Body of pancreas (tissue), 4 donors: ENCODE results near the gene TBC1D12.

Experiments
- POLR2A ChIP-seq, 3 donors: fragments of 450-650 bp; IDR thresholded peaks; one replicate each; pipeline ENCODE4 v1.6.1; 2016; ENCODE audit warnings: antibody characterized with exemption in 3 of 3, mild to moderate bottlenecking in 2 of 3
- TF ChIP-seq, protein P1 (sequence below), 7 experiments: fragments of 450-650 bp in 4 of 7; fragments of 200-600 bp in 3 of 7; sonication (generic) in 3 of 7; IDR thresholded peaks; one replicate each; pipeline ENCODE4 v1.5.1; 2016 to 2019; ENCODE audit warnings: antibody characterized with exemption in 7 of 7

DNA sequence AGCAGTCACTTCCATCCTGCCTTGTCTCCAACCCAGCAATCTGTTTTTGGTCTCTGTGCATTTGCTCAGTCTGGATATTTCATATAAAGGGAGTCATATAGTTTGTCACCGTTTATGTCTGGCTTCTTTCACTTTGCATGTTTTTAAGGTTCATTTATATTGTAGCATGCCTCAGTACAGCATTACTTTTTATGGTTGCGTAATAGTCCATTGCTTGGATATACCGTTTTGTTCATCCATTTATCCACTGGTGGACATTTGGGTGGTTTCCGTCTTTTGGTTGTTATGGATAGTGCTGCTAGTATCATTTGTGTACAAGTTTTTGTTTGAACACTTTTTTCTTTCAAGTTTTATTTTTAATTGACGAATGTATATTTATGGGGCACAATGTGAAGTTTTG, 18.2 kb downstream of the TBC1D12 start:
- TF ChIP-seq, protein P1, sequence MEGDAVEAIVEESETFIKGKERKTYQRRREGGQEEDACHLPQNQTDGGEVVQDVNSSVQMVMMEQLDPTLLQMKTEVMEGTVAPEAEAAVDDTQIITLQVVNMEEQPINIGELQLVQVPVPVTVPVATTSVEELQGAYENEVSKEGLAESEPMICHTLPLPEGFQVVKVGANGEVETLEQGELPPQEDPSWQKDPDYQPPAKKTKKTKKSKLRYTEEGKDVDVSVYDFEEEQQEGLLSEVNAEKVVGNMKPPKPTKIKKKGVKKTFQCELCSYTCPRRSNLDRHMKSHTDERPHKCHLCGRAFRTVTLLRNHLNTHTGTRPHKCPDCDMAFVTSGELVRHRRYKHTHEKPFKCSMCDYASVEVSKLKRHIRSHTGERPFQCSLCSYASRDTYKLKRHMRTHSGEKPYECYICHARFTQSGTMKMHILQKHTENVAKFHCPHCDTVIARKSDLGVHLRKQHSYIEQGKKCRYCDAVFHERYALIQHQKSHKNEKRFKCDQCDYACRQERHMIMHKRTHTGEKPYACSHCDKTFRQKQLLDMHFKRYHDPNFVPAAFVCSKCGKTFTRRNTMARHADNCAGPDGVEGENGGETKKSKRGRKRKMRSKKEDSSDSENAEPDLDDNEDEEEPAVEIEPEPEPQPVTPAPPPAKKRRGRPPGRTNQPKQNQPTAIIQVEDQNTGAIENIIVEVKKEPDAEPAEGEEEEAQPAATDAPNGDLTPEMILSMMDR (IDR thresholded peaks at IDR 0.05): no peak
- TF ChIP-seq POLR2A (IDR thresholded peaks at IDR 0.05): no peak
